Kasumi-1 (cell line): ENCODE data around the gene ABCC1.
A peak's percentile ranks its signal among the peaks of the same experiment; 100 is the strongest.
"Not testable (repeated sequence)": the region's sequence is repeated elsewhere in the genome, so short reads cannot be mapped to it uniquely, and the experiment has no call there.

Experiments
- DNase-seq, 2 experiments: peaks; one replicate each; lab custom pipeline; 2025; lab: John Stamatoyannopoulos, UW

Gene ABCC1

GRCh38 chr16:16141141-16141540, 191.7 kb downstream of the ABCC1 start:
- no peak for DNase-seq

DNA sequence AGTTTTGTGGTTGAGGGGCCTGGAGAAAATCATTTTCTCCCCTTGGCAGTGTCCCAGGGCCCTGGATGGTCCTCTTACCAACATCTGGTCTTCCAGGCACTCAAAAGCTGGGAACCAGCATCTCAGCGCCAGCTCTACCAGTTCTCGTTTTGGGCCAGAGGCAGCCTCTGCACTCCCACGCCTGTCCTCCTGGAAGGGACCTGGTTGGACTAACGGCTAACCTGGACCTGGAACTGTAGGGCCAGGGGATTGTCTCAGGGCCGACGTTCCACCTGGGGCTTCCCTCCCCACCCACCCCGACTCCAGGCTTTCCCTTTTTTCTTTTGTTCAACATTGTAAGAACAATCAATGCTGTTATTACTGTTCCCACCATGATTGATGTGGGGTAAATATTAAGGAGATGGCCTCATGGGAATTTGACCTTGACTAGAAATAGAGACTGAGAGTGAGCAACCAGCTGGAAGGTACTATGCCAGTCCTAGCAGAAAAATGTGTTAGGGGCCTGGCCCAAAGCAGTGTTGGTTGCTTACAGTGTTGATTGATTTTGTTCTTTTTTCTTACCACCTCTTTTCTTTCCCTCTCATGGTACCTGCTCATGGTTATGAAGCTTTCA, 192.5 kb downstream of the ABCC1 start:
- DNase-seq: no peak

GRCh38 chr16:16143038-16143763, 193.8 kb downstream of the ABCC1 start:
- peak; percentile 47 to 64 for DNase-seq

DNA sequence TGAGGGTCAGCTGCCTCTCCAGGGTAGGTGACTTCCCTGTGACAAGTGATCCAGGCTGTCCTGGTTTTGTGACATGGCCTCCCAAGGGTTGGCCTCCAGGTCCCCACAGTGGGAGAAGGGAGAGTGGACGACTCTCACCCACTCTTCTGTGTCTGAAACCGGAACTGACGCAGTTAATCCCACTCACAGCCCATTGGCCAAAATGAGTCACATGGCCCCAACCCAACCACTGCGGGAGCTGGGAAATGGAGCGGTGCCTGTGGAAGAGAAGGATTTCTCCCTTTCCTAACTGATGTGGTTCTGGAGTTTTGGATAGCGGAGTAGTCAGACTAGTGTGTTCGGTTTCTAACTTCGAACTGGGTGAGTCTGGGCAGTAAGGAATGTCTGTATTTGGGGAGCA, 194.5 kb downstream of the ABCC1 start:
- no peak for DNase-seq

DNA sequence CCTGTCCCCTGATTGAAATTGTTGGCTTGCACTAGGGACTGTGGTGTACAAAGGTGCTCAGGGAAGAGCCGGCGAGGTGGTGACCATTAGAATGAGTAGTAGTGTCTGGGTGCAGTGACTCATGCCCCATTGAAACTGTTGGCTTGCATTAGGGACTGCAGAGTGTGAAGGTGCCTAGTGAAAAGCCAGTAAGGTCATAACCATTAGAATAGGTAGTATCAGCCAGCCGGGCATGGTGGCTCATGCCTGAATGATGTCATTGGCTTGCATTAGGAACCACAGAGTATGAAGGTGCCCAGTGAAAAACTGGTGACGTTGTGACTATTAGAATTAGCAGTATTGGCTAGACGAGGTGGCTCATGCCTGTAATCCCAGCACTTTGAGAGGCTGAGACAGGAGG, 195.0 kb downstream of the ABCC1 start:
- no peak for DNase-seq

DNA sequence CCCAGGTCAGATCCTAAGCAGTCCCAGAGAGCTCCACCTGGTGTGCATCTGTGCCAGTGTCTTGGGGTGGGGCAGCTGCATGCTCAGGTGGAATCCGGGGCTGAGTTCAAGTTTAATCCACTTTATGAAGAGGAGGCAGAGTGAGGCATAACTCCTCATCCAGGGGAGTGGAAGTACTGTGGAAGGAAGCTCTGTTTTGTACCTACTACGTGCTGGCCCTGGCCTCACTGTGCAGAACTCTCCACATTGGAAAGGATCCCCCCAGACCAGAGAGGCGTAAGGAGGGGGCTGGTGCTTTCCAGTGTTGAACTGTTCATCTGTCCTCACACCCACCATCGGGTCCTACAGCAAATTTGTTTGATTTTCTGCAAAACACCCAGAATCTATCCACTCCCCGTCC, 195.9 kb downstream of the ABCC1 start:
- no peak for DNase-seq

GRCh38 chr16:16146380-16147315, 197.2 kb downstream of the ABCC1 start:
- DNase-seq: no peak

DNA sequence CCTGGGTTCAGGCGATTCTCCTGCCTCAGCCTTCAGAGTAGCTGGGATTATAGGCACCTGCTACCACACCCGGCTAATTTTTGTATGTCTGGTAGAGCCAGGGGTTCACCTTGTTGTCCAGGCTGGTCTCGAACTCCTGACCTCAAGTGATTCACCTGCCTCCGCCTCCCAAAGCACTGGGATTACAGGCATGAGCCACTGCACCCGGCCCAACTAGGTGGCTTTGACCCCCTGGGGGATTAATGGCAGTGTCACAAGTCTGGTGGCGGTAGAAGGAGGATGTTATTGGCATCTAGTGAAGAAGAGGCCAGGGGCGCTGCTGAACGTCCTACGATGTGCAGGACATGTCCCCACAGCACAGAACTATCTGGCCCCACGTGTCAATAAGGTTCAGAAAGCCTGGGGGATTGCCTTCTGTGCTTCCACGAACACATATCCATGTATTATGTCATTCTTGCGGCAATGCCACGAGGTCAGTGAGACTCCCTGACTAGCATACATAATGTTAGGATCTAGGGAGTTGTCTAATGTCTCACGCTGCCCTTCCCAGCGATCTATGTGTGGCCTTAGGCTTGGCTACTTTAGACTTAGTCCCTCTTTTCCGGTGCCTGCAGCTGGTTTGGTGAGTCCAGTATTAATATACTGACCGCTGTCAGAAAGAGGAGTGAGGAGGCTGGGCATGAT, 198.0 kb downstream of the ABCC1 start:
- DNase-seq: no peak

GRCh38 chr16:16148000-16148599, 198.7 kb downstream of the ABCC1 start:
- DNase-seq: not testable (repeated sequence)

GRCh38 chr16:16148755-16149154, 199.3 kb downstream of the ABCC1 start:
- no peak for DNase-seq

GRCh38 chr16:16149710-16150116, 200.3 kb downstream of the ABCC1 start:
- no peak for DNase-seq

DNA sequence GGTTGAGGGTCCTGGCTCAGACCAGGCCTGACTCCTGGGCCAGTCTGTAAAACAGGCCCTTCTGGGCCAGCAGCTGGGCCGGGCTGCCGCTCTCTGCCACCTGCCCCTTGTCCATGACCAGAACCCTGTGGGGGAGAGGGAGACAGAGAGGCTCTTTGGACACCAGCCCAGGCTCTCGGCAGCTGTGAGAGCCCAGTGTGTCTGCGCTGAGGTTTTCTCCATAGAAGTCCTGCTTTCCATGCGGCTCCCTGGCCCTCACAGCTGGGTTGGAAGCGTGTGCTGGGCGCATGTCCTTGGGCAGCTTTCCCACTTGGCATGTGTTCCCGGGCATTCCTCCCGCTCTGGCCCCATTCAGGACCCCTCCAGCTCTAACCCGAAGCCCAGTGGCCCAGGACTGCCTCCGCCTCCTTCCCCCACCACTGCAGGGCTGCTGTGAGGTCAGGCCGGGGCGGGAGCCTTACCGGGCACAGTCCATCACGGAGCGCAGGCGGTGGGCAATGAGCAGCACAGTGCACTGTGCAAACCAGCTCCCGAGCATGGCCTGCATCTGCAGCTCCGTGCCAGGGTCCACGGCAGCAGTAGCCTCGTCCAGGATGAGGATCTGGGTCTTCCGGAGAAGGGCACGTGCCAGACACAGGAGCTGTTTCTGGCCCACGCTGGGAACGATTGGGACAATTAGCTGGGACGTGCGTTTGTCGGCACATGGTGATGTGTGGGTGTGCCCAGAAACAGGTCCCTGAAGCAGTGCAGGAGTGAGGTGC, 200.9 kb downstream of the ABCC1 start:
- DNase-seq: no peak

DNA sequence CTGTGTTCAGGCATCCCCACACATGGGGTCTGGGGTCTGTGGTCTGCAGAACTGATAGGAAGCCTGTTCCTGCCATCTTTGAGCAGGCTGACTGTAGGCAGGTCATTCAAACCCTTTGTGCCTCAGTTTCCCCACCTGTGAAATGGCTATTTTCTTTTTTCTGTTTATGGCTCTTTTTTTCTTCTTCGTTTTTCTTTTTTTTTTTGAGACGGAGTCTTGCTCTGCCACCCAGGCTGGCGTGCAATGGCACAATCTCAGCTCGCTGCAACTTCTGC, 201.4 kb downstream of the ABCC1 start:
- DNase-seq: no peak

DNA sequence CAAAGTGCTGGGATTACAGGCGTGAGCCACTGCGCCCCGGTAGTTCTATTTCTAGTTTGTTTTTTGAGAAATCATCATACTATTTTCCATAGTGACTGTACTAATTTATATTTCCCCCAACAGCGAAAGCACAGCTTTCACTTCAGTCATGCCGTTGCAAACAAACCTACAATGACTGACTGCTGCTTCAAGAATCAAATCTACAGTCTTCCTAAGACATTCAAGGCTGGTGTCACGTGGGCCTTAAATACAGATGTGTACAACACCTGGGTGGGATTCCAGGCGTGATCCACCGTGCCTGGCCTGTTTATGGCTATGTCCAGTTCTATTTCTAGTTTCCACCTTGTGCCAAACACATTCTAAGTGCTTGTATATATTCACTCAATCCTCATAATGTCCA, 201.9 kb downstream of the ABCC1 start:
- no peak for DNase-seq

GRCh38 chr16:16153000-16153399, 203.6 kb downstream of the ABCC1 start:
- not testable (repeated sequence) for DNase-seq

DNA sequence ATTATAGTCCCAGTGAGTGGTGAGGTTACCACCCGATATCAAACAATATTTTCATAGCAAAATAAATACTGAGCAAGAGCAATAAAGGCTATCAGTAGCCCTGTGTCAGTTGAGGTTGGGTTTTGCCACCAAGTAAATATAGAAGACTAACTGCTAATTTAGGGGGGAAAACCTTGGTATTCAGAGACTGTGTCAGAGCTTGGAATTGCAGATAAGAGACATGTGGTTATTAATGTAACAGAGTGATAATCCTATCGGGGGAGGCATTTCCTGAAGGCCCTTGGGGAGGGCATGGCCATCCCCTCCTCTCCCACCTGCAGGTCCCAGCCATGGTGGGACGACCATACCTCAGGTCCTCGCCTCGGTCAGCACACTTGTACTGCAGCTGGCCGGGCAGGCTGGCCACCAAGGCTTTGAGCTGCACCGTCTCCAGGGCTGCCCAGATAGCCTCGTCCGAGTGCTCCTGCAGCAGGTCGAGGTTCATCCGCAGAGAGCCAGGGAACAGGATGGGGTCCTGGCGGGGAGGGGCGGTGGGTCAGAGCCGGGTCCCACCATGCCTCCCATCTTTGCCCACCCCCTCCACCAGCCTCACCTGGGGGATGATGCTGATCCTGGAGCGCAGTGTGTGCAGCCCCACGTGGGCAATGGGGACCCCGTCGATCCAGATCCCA, 205.0 kb downstream of the ABCC1 start:
- DNase-seq: no peak

GRCh38 chr16:16155234-16155633, 205.8 kb downstream of the ABCC1 start:
- no peak for DNase-seq

- no peak for DNase-seq
Observed at GRCh38 chr16:16157166-16157565, 207.8 kb downstream of the ABCC1 start.

GRCh38 chr16:16158082-16158658, 208.8 kb downstream of the ABCC1 start:
- DNase-seq: no peak

GRCh38 chr16:16158741-16159374, 209.4 kb downstream of the ABCC1 start:
- no peak for DNase-seq
